Rectal smooth muscle tissue (tissue), 1 donor: ENCODE measurements around the gene AP1G1.
"Not testable (repeated sequence)": the region's sequence is repeated elsewhere in the genome, so short reads cannot be mapped to it uniquely, and the experiment has no call there.

Experiments
- H3K27ac ChIP-seq: one replicate; pipeline ENCODE4 v1.7.0; 2013; ENCODE audit warnings: low read depth, low read length, inconsistent platforms
- H3K27me3 ChIP-seq: one replicate; pipeline ENCODE4 v1.7.0; 2013; ENCODE audit warnings: low read length; ENCODE audit not compliant: control insufficient read depth, insufficient read depth
- H3K36me3 ChIP-seq: one replicate; pipeline ENCODE4 v1.7.0; 2013; ENCODE audit warnings: low read length; ENCODE audit not compliant: control insufficient read depth, insufficient read depth
- H3K4me1 ChIP-seq: one replicate; pipeline ENCODE4 v1.7.0; 2013; ENCODE audit warnings: low read length; ENCODE audit not compliant: control insufficient read depth, insufficient read depth
- H3K4me3 ChIP-seq: one replicate; pipeline ENCODE4 v1.7.0; 2013; ENCODE audit warnings: low read length
- H3K9ac ChIP-seq: one replicate; pipeline ENCODE4 v1.7.0; 2013; ENCODE audit warnings: low read length

AP1G1 gene

GRCh38 chr16:71794943-71795342 is 13.7 kb downstream of the AP1G1 start:
- H3K4me3 ChIP-seq: no peak overlapping the region
- peaks cover 2% of the 10 kb centered on the region for H3K36me3 ChIP-seq
- no peak overlapping the region for H3K9ac ChIP-seq
- no peaks in the 10 kb centered on the region for H3K27me3 ChIP-seq
- H3K27ac ChIP-seq: no peak overlapping the region
- H3K4me1 ChIP-seq: peaks cover 3% of the 10 kb centered on the region

- Histone ChIP-seq H3K36me3 (no peaks in the 10 kb centered on the region), H3K27ac (no peak overlapping the region), H3K4me1 (peaks cover 3% of the 10 kb centered on the region), H3K27me3 (no peaks in the 10 kb centered on the region), H3K4me3 (no peak overlapping the region), H3K9ac (no peak overlapping the region)
Measured at GRCh38 chr16:71794018-71794417, 14.6 kb downstream of the AP1G1 start.

- H3K9ac ChIP-seq: no peak overlapping the region
- H3K27ac ChIP-seq: no peak overlapping the region
- H3K4me1 ChIP-seq: peaks cover 3% of the 10 kb centered on the region
- peaks cover 2% of the 10 kb centered on the region for H3K36me3 ChIP-seq
- no peak overlapping the region for H3K4me3 ChIP-seq
- no peaks in the 10 kb centered on the region for H3K27me3 ChIP-seq
Measured at GRCh38 chr16:71792176-71792575, 16.5 kb downstream of the AP1G1 start.

GRCh38 chr16:71790329-71790728 is 18.3 kb downstream of the AP1G1 start:
- not testable (repeated sequence) for H3K27ac ChIP-seq, H3K4me3 ChIP-seq, H3K27me3 ChIP-seq, H3K9ac ChIP-seq, H3K4me1 ChIP-seq, H3K36me3 ChIP-seq

- Histone ChIP-seq H3K27ac (no peak overlapping the region), H3K27me3 (no peaks in the 10 kb centered on the region), H3K36me3 (peaks cover 2% of the 10 kb centered on the region), H3K9ac (no peak overlapping the region), H3K4me3 (no peak overlapping the region), H3K4me1 (peaks cover 3% of the 10 kb centered on the region)
Measured at GRCh38 chr16:71789136-71789535, 19.5 kb downstream of the AP1G1 start.

- Histone ChIP-seq H3K4me3 (no peak overlapping the region), H3K9ac (no peak overlapping the region), H3K27me3 (no peaks in the 10 kb centered on the region), H3K27ac (no peak overlapping the region), H3K4me1 (peaks cover 4% of the 10 kb centered on the region), H3K36me3 (peaks cover 2% of the 10 kb centered on the region)
Measured at GRCh38 chr16:71788578-71788977, 20.1 kb downstream of the AP1G1 start.

- H3K9ac ChIP-seq, H3K27ac ChIP-seq, H3K4me3 ChIP-seq, H3K36me3 ChIP-seq, H3K4me1 ChIP-seq, H3K27me3 ChIP-seq: not testable (repeated sequence)
Measured at GRCh38 chr16:71785143-71785542, 23.5 kb downstream of the AP1G1 start.

- Histone ChIP-seq H3K4me1 (peaks cover 3% of the 10 kb centered on the region), H3K9ac (no peak overlapping the region), H3K36me3 (peaks cover 2% of the 10 kb centered on the region), H3K27ac (no peak overlapping the region), H3K4me3 (no peak overlapping the region), H3K27me3 (no peaks in the 10 kb centered on the region)
Measured at GRCh38 chr16:71784093-71784492, 24.5 kb downstream of the AP1G1 start.

GRCh38 chr16:71781741-71782140 is 26.9 kb downstream of the AP1G1 start:
- peaks cover 5% of the 10 kb centered on the region for H3K36me3 ChIP-seq
- no peak overlapping the region for H3K9ac ChIP-seq
- H3K4me3 ChIP-seq: no peak overlapping the region
- no peak overlapping the region for H3K27ac ChIP-seq
- no peaks in the 10 kb centered on the region for H3K27me3 ChIP-seq
- H3K4me1 ChIP-seq: peaks cover 3% of the 10 kb centered on the region

- H3K27ac ChIP-seq: no peak overlapping the region
- H3K4me1 ChIP-seq: peaks cover 3% of the 10 kb centered on the region
- H3K9ac ChIP-seq: no peak overlapping the region
- H3K27me3 ChIP-seq: no peaks in the 10 kb centered on the region
- no peak overlapping the region for H3K4me3 ChIP-seq
- peaks cover 5% of the 10 kb centered on the region for H3K36me3 ChIP-seq
Measured at GRCh38 chr16:71780521-71781089, 28.0 kb downstream of the AP1G1 start.

- H3K36me3 ChIP-seq: peaks cover 5% of the 10 kb centered on the region
- no peaks in the 10 kb centered on the region for H3K27me3 ChIP-seq
- no peak overlapping the region for H3K4me3 ChIP-seq
- H3K27ac ChIP-seq: no peak overlapping the region
- peaks cover 3% of the 10 kb centered on the region for H3K4me1 ChIP-seq
- H3K9ac ChIP-seq: no peak overlapping the region
Measured at GRCh38 chr16:71778780-71779179, 29.9 kb downstream of the AP1G1 start.

GRCh38 chr16:71777329-71777728 is 31.3 kb downstream of the AP1G1 start:
- no peaks in the 10 kb centered on the region for H3K4me1 ChIP-seq
- no peak overlapping the region for H3K27ac ChIP-seq
- no peaks in the 10 kb centered on the region for H3K27me3 ChIP-seq
- H3K9ac ChIP-seq: no peak overlapping the region
- no peak overlapping the region for H3K4me3 ChIP-seq
- peaks cover 5% of the 10 kb centered on the region for H3K36me3 ChIP-seq

GRCh38 chr16:71775949-71776348 is 32.7 kb downstream of the AP1G1 start:
- H3K27ac ChIP-seq: no peak overlapping the region
- no peaks in the 10 kb centered on the region for H3K4me1 ChIP-seq
- no peaks in the 10 kb centered on the region for H3K27me3 ChIP-seq
- H3K9ac ChIP-seq: no peak overlapping the region
- no peak overlapping the region for H3K4me3 ChIP-seq
- peaks cover 6% of the 10 kb centered on the region for H3K36me3 ChIP-seq
